ENCODE data around the gene FOXO3. TPM values are rescaled to one million over a fixed set of nuclear protein-coding genes. Genes with fewer than 3 reads are reported as not detected.

Gene FOXO3
- polyA plus RNA-seq, 1 of the 3 experiments (the other 2 are of a cell fraction) = 8.1 TPM

GRCh38 chr6:108707328-108707976 lies 146.7 kb downstream of the FOXO3 start:
- DNase-seq = no peak
- no peaks in the 10 kb centered on the region for H3K79me2 ChIP-seq (ENCODE audit: insufficient read depth)
- H3K27ac ChIP-seq (ENCODE audit: low read depth in 2 of 2, low read length in 1 of 2) = no peak overlapping the region
- H3K9me3 ChIP-seq = peaks cover 7% of the 10 kb centered on the region; the same call in 1 of the 2 replicates
- H3K4me1 ChIP-seq (ENCODE audit: control insufficient read depth in 1 of 2, insufficient read depth in 2 of 2, low read depth in 1 of 2, low read length in 1 of 2) = peaks cover 0 to 7% of the 10 kb centered on the region in 2 experiments; a peak in 1 of 4 replicates
- no peak overlapping the region for H2AFZ ChIP-seq (ENCODE audit: low read depth)
- no peaks in the 10 kb centered on the region for H3F3A ChIP-seq (replicated peaks; ENCODE audit: insufficient read depth)
- POLR2A ChIA-PET = no interaction called here
- no peak overlapping the region for H3K4me3 ChIP-seq (ENCODE audit: low read depth in 2 of 2, low read length in 1 of 2)
- no peaks in the 10 kb centered on the region for H4K20me1 ChIP-seq (ENCODE audit: insufficient read depth)
- 82% methylated on average over 8 of the region's 8 CpGs for WGBS (ENCODE audit: low lambda C conversion rate)
- CTCF ChIA-PET = interaction anchor here (1.3 kb wide), 1 partner anchor 17 kb away, joined by 3 read pairs; no protein-coding TSS in a partner anchor
- H3K4me2 ChIP-seq = no peak overlapping the region
- no peaks in the 10 kb centered on the region for H3K27me3 ChIP-seq (ENCODE audit: insufficient read depth)
- no peak for TF ChIP-seq POLR2AphosphoS5 (IDR thresholded peaks at IDR 0.05; ENCODE audit: low read depth, low read length)
- no peak overlapping the region for H3K9ac ChIP-seq
- no peaks in the 10 kb centered on the region for H3K9me2 ChIP-seq
- no peaks in the 10 kb centered on the region for H3K36me3 ChIP-seq (replicated peaks in 1 of 2; ENCODE audit: control insufficient read depth in 1 of 2, insufficient read depth in 2 of 2, low read length in 1 of 2)

- no peak overlapping the region for H3K27ac ChIP-seq (ENCODE audit: low read depth in 2 of 2, low read length in 1 of 2)
- no peaks in the 10 kb centered on the region for H3K79me2 ChIP-seq (ENCODE audit: insufficient read depth)
- H3K36me3 ChIP-seq (replicated peaks in 1 of 2; ENCODE audit: control insufficient read depth in 1 of 2, insufficient read depth in 2 of 2, low read length in 1 of 2) = no peaks in the 10 kb centered on the region
- H3F3A ChIP-seq (replicated peaks; ENCODE audit: insufficient read depth) = no peaks in the 10 kb centered on the region
- no peaks in the 10 kb centered on the region for H3K9me3 ChIP-seq
- H4K20me1 ChIP-seq (ENCODE audit: insufficient read depth) = no peaks in the 10 kb centered on the region
- H2AFZ ChIP-seq (ENCODE audit: low read depth) = no peak overlapping the region
- H3K9me2 ChIP-seq = no peaks in the 10 kb centered on the region
- TF ChIP-seq CHD2 (IDR thresholded peaks at IDR 0.05; ENCODE audit: low read length, partially characterized antibody) = no peak
- no peak for TF ChIP-seq RAD21 (IDR thresholded peaks at IDR 0.05; ENCODE audit: low read length)
- TF ChIP-seq MAX (IDR thresholded peaks at IDR 0.05; ENCODE audit: low read depth) = no peak
- no peak for TF ChIP-seq GATA2 (CRISPR knock-in tag; IDR thresholded peaks at IDR 0.05)
- no peak for TF ChIP-seq USF2 (IDR thresholded peaks at IDR 0.05; ENCODE audit: borderline replicate concordance, low read depth, low read length)
- TF ChIP-seq TAF1 (IDR thresholded peaks at IDR 0.05; ENCODE audit: borderline replicate concordance, low read depth, low read length) = no peak
- no peak for TF ChIP-seq FOSL2 (IDR thresholded peaks at IDR 0.05; ENCODE audit: borderline replicate concordance, low read depth)
- no peak for TF ChIP-seq NFIC (IDR thresholded peaks at IDR 0.05; ENCODE audit: borderline replicate concordance)
- TF ChIP-seq MXI1 (IDR thresholded peaks at IDR 0.05; ENCODE audit: low read depth, low read length) = no peak
- TF ChIP-seq MEF2A (IDR thresholded peaks at IDR 0.05; ENCODE audit: borderline replicate concordance, low read depth) = no peak
- TF ChIP-seq USF1 (IDR thresholded peaks at IDR 0.05; ENCODE audit: borderline replicate concordance, low read depth) = no peak
- no peak for TF ChIP-seq ELF1 (IDR thresholded peaks at IDR 0.05)
- TF ChIP-seq FOXM1 (IDR thresholded peaks at IDR 0.05; ENCODE audit: low read depth) = no peak
- TF ChIP-seq NRF1 (IDR thresholded peaks at IDR 0.05; ENCODE audit: low read depth, low read length) = no peak
- TF ChIP-seq TEAD4 (IDR thresholded peaks at IDR 0.05; ENCODE audit: borderline replicate concordance, insufficient read depth) = no peak
- ChIA-PET POLR2A (no interaction called here), CTCF (interaction anchor here (0.8 to 1.0 kb wide), 2 partner anchors 24 to 140 kb away, joined by 3 read pairs; no protein-coding TSS in a partner anchor)
- no peak overlapping the region for H3K4me3 ChIP-seq (ENCODE audit: low read depth in 2 of 2, low read length in 1 of 2)
- H3K27me3 ChIP-seq (ENCODE audit: insufficient read depth) = no peaks in the 10 kb centered on the region
- peaks cover 0 to 13% of the 10 kb centered on the region in 2 experiments; a peak in 1 of 4 replicates for H3K4me1 ChIP-seq (ENCODE audit: control insufficient read depth in 1 of 2, insufficient read depth in 2 of 2, low read depth in 1 of 2, low read length in 1 of 2)
- WGBS (ENCODE audit: low lambda C conversion rate) = 96% methylated on average over 4 of the region's 4 CpGs
- no peak overlapping the region for H3K9ac ChIP-seq
- no peak for DNase-seq
- H3K4me2 ChIP-seq = no peak overlapping the region
These were observed 149.3 kb downstream of the FOXO3 start for GRCh38 chr6:108710030-108710429.

All from SK-N-SH (cell line).